IPS-NIHi11 (cell line): ENCODE data around the gene ELL2.

Source experiments
- DNase-seq: peaks from one replicate; pipeline ENCODE4 v3.0.0; 2012; ENCODE audit warnings: mixed read lengths, low spot score

The ELL2 gene

DNA sequence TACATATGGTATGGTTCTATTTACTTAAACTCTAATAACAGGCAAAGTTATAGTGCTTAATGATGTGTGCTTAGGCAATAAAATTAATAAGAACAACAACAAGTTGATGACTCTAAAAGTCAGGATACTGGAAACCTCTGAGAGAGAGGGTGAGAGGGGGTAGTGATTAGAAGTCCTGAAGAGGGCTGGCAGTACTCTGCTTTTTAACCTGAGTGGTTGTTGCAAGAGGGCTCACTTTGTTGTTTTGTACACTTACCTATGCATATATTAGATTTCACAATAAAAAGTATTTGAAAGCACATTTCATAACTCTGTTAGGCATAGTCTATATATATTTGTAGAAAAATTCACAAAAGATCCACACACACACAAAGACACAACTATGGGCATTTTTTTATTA is 21.4 kb upstream of the ELL2 start:
- DNase-seq: no peak

DNA sequence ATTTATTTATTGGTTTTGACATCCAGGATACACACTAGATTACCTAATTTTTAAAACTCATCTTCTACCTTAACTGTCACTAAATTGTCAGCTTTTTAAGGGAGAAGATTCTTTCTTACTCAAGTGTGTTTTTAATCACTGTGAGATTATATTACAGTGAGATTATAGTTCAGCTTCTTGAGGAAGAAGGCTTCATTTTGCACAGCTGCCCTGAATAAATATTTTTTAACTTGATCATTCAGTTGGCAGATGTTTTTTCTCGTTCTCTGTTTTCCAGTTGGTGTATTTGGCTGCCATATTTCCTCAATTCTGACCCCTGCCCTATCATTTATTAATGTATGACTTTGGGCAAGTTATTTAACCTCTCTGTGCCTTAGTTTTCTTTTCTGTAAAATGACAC is 15.0 kb upstream of the ELL2 start:
- no peak for DNase-seq

DNA sequence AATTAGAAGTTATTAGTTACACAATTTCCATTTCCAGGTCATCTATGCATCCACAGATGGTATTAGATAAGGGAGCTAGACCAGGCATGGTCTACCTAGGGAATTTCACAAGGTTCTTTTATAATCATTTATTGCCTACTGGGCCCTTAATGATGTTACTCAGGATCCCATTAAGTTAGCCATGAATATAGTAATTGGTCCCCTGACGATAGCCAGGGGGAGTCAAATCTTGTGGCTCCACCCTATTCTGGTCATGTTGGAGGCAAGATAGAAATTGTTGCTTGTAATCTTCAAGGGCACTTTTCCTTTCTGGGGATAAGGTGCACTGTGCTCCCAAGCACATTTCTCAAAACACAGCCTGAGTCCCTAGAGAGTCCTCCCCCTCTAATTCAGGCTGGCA is 14.1 kb upstream of the ELL2 start:
- no peak for DNase-seq

DNA sequence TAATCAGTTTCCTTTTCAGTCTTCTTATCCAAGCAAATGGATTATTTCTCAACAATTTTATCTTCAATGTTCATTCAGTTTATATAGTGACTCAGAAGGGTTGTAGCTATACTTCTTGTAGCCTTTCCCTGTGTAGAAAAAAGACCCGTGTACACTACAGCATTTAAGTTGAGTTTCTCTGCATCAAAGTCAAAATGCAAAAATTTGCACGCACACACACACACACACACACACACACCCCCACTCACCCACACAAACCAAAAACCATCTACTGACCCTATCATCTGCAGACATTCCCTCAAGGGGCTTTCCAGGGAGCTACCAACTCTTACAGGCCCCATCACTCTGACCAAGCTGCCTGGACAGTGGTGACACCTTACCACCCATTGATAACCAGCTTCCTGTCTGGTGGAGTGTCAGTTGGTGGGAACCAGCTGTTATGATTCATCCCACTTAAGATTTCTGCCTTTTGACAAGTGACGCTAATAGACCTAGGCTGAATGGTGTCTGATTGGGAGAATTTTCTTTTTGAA is 12.2 kb upstream of the ELL2 start:
- DNase-seq: no peak

DNA sequence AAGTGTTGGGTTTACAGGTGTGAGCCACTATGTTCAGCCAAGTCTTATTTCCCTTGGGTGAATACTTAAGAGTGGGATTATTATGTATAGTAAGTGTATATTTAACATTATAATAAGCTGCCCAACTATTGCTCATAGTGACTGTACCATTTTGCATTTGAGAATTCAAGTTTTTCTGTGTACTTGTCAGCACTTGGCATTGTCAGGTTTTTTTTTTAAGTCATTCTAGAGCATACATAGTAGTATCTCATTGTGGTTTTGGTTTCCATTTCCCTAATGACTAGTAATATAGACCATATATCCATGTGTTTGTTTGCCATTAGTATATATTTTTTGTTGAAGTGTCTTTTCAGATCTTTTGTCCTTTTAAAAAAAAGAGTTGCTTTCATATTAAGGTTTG is 10.5 kb upstream of the ELL2 start:
- DNase-seq: no peak

DNA sequence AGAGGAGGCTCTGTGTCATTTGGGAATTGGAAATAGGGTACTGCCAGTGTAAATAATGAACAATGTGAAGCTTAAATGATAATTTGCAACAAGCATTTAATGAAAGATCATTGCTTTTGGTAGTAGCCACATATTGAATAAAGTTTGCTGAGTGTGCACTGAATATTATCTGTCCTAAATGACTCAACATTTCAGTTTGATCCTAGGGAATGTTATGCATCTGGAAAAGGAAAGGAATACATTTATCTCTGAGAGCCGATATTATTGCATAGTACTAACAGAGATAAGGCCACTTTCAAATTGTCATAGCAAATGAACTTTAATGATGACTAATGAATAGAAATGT is 8.7 kb upstream of the ELL2 start:
- no peak for DNase-seq

DNA sequence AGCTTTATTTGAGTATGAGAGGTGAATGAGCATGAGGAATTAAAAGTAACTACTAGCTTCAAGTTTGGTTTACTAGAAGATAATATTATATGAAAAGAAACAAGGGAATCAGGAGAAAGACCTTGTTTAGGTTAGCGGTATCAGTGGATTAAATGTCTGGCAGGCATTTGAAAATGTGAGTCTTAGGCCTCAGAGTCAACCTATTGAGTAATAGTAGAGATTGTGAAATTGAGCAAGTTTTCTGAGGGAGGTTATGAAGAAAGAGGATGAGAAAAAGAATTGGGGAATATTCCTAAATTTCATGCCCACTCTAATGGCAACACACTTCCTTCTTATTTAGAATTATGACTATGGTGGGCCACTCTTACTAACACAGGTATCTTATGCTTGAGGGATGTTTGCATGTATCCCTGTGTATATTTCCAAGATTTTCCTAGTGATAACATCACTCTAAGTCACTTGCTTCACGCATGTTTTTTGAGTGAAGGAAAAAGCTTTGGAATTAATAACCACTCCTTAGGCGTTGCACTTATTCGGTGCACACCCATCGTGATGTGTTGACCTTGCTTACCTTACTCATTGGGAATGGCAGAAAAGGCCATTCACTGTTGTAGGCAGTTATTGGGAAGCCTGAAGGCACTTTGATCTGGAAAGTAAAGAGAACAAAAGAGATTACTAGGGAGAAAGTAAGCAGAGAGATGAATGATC is 8.2 kb upstream of the ELL2 start:
- DNase-seq: no peak

DNA sequence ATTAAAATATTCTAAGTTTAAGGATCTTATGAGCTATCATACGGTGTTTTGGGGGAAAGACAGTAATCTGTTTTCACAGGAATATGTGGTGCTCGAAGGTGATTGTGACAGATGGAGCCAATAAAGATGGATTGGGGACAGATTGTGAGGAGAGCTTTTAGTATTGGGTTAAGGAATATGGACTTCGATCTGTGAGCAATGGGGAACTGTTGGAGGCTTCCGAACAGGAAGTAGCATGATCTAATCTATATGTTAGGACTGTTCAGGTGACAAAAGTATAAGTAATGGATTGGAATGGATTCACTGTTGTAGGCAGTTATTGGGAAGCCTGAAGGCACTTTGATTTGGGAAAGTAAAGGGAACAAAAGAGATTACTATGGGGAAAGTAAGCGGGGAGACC is 7.4 kb upstream of the ELL2 start:
- no peak for DNase-seq

DNA sequence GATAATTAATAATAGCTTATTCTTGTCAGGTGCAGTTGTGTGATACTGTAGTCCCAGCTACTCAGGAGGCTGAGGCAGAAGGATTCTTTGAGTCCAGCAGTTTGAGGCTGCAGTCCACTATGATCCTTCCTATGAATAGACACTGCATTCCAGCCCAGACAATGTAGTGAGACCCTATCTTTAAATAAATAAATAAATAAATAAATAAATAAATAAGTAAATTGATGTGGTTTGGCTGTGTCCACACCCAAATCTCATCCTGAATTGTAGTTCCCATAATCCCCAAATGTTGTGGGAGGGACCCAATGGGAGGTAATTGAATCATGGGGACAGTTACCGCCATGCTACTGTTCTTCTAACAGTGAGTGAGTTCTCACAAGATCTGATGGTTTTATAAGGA is 5.6 kb upstream of the ELL2 start:
- no peak for DNase-seq

DNA sequence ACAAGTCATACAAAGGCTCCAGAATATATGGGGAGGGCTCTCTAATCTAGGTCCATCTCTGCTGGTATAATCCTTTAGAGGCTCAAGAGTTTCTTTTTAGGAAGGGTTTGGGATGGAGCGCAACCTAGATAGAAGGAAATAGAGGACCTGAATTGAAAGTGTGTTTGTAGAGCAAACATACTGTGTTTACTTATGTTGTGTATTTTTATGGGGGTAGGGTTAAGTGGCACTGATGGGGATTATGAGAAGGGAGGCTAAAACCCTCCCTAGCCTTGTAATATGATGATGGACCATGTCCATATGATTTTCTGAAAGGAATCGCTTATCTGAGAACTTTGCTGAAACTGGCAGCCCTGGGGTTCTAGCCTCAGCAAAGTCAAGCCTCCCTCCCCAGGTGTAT is 4.4 kb upstream of the ELL2 start:
- no peak for DNase-seq

DNA sequence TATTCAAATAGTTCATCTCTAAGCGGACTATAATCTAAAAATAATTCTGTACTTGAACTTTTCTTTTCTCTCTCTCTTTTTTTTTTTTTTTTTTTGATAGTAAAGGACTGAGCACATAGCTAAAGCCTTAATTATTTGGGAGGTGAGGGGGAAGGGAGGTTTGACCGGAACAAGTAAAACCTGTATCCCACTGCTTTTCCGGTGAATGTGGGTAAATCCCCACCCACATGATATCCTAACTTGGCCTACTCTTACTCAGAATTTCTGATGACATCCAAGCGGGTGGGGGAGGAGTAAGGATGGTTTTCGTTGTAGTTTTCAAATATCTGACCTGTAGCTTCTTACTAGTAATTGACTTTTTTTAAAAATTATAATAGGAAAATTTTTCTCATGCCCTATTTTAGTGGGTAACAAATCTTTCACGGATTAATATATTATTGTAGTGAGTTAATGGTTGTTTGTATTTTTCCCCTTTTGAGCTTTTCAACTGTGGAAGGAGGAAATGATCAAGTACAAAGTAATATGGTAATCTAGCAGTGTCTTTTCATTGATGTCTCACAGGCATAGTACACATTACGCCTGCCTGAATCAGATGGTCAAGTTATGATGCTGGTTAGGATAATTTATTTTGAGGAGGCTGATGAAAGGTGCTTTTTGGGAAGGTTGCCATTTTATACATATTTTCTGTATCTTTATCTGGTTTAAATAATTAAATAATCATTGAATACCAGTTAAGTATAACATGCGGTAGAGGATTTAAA is 2.2 kb upstream of the ELL2 start:
- peak; percentile 36 for DNase-seq

DNA sequence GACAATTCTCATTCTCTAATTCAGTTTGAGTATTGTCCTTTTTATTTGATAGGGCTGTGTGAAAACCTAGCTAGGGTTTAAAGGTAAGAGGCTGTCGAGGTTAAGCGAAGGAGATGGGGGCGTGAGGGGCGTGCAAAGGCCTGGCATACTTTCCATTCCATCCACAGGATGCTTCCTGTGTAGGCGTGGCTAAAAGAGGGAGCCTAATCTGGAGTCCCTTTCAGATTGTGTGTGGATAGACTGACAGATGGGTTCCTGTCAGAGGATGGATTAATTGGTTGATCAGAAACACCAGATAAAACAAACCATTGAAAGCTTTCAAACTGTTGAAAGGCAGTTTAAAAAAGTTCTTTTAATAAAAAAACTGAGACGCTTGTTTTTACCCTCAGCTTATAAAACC is 1.1 kb upstream of the ELL2 start:
- DNase-seq: peak; percentile 48

DNA sequence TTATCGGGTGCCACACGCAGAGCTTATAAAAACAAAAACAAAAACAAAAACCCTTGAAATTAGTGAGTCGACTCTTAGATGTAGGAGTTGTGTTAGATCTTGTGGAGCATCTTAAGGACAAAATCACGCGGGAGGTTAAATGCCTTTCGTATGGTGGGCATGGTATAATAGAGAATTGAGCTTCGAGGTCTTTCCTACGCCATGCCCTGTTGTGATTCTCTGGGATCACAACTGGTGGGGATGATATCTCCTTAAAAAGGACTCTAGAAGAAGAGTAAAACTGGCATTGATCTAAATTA is 773 bp upstream of the ELL2 start:
- DNase-seq: no peak

DNA sequence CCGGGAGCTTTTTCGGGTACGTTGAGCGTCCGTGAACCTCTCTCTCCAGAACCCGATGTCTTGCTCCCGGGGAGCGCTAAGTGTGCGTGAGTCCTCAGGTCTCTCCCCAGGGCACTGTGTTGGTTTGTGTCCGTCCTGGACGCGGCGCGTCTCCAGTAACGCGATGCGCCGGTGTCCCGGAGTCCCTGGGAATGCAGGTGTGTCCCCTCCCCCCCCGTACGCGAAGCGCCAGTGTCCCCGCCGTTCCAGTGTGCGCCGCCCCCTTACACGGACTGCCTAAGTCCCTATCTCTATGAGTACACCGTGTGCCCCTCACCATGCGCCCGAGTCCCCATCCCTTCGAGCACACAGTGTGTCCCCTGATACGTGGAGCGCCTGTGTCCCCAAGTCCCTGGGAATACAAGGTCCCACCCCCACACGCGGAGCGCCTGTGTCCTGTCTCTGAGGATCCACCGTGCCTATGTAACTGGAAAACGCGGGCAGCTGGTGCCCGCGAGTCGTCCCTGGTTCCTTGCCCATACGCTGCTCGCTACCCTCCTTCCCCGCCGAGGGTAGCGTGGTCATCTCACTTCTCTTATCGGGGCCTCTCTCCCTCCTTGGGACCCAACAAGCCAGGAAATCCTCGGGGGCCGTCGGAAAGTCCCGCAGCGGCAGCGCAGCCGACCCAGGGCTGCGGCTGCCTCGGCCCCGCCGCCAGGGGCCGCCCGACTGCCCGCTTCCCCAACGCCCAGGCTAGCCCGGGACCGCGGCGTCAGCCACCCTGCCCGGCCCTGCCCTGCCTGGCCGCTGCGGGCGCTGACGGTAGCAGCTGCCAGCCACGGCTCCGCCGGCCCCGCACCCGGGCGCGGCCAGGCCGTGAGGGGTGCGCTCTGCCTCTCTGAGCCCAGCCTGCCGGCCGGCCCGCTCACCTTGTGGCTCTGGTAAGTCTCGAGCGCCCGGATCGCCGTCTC is 709 bp downstream of the ELL2 start:
- peak; percentile 80 for DNase-seq

DNA sequence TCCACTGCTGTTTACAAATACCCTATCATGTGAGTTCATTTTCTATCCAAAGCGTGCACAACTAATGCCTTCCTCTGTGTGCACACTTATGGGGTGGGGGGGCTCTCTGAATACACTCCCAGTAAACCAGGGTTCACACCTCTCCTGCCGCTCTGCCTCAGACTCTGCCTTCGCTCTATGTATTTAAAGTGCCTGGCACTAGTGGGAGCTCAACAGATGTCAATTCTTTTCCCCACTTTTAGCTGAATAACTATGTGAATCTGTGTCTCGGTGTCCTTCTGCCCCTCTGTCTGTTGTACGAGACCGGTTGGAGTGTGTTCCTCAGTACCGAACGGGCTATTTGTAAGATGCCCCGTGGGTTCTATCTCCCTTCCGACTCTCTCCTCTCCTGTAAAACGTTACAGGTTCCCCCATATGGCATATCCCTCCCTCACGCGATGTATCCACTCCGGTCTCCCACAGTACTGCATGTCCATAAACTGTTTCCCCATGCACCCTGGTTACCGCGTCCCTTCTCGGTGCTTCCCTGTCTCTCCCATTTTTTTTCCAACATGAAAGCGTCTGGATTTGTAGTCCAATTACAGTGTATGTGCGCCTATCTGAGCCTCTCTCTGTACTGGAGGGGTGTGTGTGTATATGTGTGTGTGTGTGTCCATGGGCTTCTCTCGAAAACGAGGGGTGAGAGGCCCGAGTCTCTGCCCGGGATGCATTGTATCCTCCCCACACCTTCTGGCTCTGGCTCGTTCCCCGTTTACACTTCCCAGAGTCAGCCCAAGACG is 1.6 kb downstream of the ELL2 start:
- DNase-seq: no peak

DNA sequence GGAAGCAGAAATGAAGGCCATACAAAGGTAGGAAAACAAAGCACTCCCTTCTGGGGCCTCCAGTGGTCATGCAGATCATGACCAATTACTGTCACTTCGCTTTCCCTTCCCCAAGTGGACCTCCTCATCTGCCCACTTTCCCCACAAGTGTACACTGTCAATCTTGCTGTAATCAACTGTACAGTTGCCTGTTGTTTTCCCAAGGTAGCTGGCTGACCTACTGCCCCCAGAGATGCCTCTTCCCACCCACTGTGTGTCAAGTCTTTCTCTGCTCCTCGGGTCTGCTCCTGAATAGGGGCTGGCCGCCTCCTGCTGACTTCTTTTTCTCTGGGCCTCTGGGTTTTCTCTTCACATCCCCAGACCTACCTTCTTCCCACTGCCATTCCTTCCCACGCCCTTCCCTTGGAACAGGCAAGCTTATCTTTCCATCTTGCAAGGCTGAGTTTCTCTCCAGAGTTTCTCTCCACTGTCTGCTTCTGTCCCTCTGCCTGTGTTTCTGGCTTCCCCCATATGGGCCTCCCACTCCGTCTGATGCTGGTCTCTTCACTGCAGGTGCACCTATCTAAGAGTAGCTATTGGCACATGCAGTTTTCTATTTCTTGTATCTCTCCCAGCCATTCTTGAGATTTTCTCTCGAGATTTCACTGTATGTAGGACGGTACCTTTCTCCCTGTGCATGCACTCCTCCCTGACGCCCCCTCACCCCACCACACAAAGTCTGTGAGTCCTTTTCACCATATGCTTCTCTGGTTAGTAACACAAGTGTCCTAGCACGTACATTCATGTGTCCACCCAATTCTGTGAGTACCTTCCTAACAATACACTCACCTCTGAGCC is 2.4 kb downstream of the ELL2 start:
- peak; percentile 17 for DNase-seq

DNA sequence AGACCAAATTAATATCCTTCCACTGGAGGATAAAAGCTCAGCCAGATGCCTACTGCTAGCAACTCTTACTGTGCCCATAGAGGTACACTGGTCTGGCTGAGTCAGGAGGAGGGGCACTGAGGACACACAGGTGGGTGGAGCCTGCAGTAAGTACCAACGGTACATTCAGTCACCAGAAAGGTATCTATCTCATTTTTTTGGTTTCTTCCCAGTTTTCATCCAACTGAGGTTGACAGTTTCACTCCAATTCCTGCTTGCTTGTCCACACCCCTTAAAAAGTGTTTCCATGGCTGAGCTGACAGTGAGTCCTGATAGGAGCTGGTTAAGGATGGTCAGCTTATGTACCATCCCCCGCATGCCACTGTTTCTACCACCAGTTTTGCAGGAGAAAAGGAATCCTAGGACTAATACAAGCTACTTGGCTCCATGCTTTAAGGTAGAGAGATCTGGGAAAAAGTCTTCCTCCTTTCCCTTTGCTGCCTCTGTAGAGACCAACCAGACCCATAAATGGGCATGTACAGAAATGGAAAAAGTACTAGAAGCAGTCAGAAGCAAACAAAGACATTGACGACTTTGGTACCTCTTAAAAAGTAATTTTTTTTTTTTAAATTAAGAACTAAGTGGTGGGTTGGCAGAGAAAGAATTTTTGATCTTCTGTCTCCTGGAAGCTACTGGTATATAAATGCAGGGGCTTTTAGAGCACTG is 3.2 kb downstream of the ELL2 start:
- no peak for DNase-seq

DNA sequence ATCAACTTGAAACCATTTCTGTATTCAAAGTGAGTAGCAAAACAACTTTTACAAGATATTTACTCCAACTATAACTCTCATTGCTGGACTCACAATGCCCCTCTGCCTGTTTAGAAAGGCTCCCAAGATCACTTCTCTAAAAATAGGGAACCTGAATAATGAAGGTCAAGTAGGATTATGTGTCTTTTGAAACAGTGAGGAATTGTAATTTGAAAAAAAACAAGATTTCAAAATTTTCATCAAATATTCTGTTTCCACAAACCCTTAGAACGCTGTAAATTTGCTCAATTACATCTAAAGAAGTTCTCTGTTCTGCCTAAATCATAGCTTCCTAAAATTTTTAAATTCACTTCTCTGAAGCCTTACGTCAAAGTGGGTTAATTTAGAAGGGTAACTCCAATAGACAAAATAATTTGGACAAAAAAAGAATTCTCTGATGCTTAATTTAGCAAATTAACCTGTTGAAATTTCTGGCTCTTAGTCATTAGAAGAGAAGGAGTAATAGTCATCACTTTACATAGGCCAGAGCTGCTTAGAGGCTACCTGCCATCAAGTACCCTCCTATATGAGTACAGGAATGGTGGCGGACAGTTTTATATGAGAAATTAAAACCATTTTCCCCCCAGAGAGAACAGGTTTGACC is 4.0 kb downstream of the ELL2 start:
- DNase-seq: no peak

DNA sequence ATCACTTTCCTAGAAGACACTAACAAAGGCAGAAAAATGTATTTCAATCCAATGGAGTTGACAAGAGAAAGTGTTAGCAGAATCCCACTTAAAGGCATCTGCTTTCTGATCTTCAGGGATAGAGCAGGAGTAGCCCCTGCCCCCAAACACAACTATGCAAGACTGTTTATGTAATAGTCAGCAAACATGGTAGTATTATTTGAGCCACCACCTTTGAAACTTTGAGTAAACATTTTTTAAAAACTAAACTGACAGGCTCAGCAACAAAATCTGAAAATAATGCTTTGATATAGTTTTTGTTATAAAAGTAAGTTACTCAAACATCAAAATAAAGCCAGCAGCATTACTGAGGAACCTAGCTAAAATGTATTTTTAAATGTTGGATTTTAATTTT is 4.8 kb downstream of the ELL2 start:
- DNase-seq: no peak
